ENCODE data around the gene GPR78. TPM values are rescaled to one million over a fixed set of nuclear protein-coding genes. Genes with fewer than 3 reads are reported as not detected.
A peak's percentile ranks its signal among the peaks of the same experiment; 100 is the strongest.

The GPR78 gene
- total RNA-seq, 2 donors from 2014 or later, result not detected

DNA sequence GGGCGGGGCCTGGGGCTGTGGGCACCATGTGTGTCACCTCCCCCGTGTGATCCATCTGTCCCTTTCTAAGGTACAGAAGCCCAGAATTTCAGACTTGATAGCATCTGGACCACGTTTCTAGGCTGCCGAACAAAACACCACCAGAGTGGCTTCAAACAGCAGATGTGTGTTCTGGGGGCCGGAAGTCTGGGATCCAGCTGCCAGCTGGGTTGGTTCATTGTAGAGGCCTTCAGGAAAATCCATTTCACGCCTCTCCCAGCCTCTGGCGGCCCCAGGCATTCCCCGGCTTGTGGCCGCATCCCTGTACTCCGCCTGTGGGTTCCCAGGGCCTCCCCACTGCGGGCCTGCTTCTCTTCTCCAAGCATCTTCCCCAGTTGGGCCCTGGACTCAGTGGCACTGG is 39.6 kb upstream of the GPR78 start:
- ATAC-seq (replicated peaks in 1 of 2) (no peak), DNase-seq (no peak)
- no peaks in the 10 kb centered on the region for H3K27me3 Mint-ChIP-seq (ENCODE audit: low read depth)
- no peak overlapping the region for H3K27ac Mint-ChIP-seq
- peaks cover 0 to under 1% of the 10 kb centered on the region in 2 donors for H3K36me3 Mint-ChIP-seq (ENCODE audit: insufficient read depth in 2 of 2)
- H3K4me1 Mint-ChIP-seq (ENCODE audit: low read depth), result peaks cover 5% of the 10 kb centered on the region
- no peak overlapping the region for H3K4me3 Mint-ChIP-seq
- H3K9me3 Mint-ChIP-seq, result no peaks in the 10 kb centered on the region

DNA sequence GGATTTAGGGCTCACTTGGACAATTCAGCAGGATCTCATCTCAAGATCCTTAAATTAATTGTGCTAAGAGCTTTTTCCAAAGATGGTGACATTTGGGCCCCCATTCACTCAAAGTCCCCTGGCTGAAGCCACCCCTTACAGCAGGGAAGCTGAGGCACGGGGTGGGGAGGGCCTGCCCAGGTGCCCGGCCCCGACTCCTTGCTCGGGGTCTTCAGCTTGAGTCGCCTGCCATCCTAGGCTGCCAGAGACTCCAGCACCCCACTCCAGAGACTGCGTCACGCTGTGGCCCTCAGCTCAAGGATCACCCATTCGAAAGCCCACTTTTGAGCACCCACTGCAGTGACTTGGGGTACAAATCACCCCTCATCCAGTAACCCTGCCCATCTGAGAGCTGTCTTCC is 39.2 kb upstream of the GPR78 start:
- Mint-ChIP-seq H3K4me3 (no peak overlapping the region), H3K27me3 (ENCODE audit: low read depth) (no peaks in the 10 kb centered on the region), H3K27ac (no peak overlapping the region), H3K9me3 (no peaks in the 10 kb centered on the region), H3K36me3 (ENCODE audit: insufficient read depth in 2 of 2) (no peaks in the 10 kb centered on the region), H3K4me1 (ENCODE audit: low read depth) (peaks cover 5% of the 10 kb centered on the region)
- ATAC-seq (replicated peaks in 1 of 2) (no peak), DNase-seq (no peak)

DNA sequence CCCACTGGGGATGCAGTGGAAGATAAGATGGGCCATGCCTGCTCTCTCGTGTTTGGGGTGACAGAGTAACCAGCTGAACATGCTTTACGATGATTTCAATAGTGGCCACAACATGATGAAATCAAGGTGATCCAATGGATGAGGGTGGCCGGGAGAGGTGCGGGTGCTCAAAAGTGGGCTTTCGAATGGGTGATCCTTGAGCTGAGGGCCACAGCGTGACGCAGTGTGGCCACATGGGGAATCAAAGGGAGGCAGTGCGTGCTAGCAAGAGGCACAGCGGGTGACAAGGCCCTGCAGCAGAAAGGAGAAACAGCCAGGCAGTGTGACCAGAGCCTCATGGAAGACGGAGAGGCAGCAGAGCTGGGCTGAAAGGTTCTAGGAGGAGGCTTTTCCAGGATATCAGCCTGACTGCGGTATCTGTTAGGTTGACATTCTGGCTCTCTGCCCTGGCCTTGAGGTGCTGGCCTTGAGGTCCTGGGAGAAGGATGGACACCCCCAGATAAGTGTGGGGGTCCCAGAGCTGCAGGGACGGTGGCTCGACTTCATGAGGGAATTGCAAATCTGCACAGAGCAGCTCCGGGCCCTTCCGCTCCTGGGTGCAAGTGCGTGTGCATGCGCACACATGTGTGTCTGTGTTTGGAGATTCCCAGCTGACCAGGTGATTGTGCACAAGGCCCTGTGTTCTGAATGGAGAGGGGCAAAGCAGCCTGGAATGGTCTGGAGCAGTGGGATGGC is 38.0 kb upstream of the GPR78 start:
- no peaks in the 10 kb centered on the region for H3K9me3 Mint-ChIP-seq
- ATAC-seq (replicated peaks in 1 of 2) (no peak), DNase-seq (no peak)
- H3K36me3 Mint-ChIP-seq (ENCODE audit: insufficient read depth in 2 of 2), result no peaks in the 10 kb centered on the region
- no peaks in the 10 kb centered on the region for H3K27me3 Mint-ChIP-seq (ENCODE audit: low read depth)
- peaks cover 5% of the 10 kb centered on the region for H3K4me1 Mint-ChIP-seq (ENCODE audit: low read depth)
- no peak overlapping the region for H3K27ac Mint-ChIP-seq
- H3K4me3 Mint-ChIP-seq, result no peak overlapping the region

DNA sequence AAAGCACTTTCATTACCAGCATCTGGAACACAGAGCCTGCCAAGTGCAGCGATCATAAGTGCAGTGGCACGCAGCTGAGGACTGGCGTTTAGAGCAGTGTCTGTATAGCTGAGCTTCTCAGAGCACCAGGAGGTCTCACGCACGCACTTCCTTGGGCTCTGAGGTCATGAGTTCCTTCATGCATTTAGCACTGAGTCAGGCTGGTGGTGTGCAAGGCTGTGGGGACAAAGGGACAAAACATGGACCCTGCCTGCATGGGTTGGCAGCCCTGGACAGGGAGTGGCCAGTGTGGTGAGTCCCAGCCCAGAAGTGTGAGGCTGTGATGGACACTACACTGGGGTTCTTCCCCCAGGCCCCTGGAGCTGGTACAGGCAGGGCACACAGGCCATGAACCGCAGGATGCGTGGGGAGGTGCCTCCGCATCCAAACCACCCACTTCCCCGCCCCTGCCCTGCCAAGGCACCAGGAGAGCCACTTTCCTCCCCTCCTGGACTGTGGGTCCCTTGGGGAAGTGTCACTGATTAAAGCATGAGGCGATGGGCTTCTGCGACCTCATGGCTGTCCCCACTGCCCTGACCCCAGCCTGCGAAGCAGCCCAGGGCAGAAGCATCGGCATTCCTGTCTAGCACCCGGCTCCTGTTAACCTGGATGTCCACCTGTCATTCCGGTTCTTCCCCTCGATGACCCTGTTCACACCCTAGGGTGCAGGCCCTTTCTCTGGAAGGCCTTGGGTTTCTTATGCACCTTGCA is 37.2 kb upstream of the GPR78 start:
- ATAC-seq (replicated peaks in 1 of 2) (no peak), DNase-seq (no peak)
- Mint-ChIP-seq H3K4me3 (no peak overlapping the region), H3K9me3 (no peaks in the 10 kb centered on the region), H3K27ac (no peak overlapping the region), H3K27me3 (ENCODE audit: low read depth) (no peaks in the 10 kb centered on the region), H3K4me1 (ENCODE audit: low read depth) (peaks cover 5% of the 10 kb centered on the region), H3K36me3 (ENCODE audit: insufficient read depth in 2 of 2) (no peaks in the 10 kb centered on the region)

DNA sequence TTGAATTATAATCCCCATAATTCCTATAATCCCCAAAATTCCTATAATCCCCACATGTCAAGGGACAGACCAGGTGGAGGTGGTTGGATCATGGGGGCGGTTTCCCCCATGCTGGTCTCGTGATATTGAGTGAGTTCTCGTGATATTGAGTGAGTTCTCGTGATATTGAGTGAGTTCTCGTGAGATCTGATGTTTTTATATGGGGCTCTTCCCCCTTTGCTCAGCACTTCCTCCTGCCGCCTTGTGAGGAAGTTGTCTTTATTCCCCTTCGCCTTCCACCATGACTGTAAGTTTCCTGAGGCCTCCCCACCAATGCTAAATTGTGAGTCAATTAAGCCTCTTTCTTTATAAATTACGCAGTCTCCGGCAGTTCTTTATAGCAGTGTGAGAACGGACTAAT is 36.6 kb upstream of the GPR78 start:
- no peaks in the 10 kb centered on the region for H3K27me3 Mint-ChIP-seq (ENCODE audit: low read depth)
- H3K36me3 Mint-ChIP-seq (ENCODE audit: insufficient read depth in 2 of 2), result no peaks in the 10 kb centered on the region
- no peaks in the 10 kb centered on the region for H3K9me3 Mint-ChIP-seq
- ATAC-seq (replicated peaks in 1 of 2) (no peak), DNase-seq (no peak)
- no peak overlapping the region for H3K27ac Mint-ChIP-seq
- peaks cover 5% of the 10 kb centered on the region for H3K4me1 Mint-ChIP-seq (ENCODE audit: low read depth)
- no peak overlapping the region for H3K4me3 Mint-ChIP-seq

DNA sequence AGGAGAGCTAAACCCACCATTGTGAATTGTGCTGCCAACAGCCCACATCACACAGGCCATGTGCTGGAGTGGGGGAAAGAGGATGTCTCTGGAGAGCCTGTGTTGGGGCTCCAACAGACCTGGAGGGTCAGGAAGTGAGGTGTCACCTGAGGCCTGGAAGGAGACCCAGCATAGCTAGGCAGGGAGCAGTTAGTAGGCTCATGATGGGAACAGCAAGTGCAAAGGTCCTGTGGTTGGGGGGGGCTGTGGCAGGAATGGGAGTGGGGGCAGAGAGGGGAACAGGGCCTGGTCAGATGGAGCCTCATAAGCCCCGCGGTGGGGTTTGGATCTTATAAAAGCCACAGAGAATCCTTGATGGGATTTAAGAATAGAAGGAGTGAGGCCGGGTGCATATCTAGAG is 35.9 kb upstream of the GPR78 start:
- Mint-ChIP-seq H3K36me3 (ENCODE audit: insufficient read depth in 2 of 2) (no peaks in the 10 kb centered on the region), H3K4me3 (no peak overlapping the region), H3K4me1 (ENCODE audit: low read depth) (peaks cover 5% of the 10 kb centered on the region), H3K27ac (no peak overlapping the region), H3K27me3 (ENCODE audit: low read depth) (no peaks in the 10 kb centered on the region), H3K9me3 (no peaks in the 10 kb centered on the region)
- DNase-seq (no peak), ATAC-seq (replicated peaks in 1 of 2) (no peak)

DNA sequence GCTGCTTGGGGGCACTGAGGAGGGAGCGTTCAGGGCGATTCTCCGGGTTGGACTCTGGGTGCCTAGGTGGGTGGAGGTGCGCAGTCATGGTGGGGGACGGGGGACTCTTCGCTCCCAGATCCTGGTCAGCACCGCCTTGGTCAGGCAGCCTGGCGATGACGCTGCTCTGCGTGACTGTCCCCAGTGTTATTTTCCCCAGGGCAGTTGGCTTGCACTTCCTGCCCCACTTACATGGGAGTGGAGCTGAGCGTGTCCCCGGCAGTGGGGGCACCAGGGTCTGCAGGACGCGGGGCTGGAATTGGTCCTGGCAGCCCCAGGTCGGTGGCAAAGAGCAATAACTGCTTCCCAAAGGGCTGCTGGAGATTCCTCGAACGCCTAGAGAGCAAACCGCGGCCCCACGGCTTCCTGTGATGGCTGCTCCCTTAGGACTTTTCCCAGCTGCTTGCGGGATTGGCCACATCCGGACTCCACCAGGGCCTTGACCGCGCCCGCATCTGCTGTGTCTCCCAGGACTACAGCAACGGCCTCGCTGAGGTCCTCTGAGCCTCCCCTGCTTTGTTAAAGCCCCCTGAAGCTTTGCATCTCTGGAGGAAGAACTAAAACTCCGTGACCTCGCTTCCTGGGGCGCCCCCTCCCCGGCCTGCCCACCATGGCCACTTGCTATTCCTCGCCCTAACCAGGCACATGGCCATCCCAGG is 35.3 kb upstream of the GPR78 start:
- H3K9me3 Mint-ChIP-seq, result no peaks in the 10 kb centered on the region
- H3K27me3 Mint-ChIP-seq (ENCODE audit: low read depth), result no peaks in the 10 kb centered on the region
- DNase-seq, result no peak
- no peak overlapping the region for H3K27ac Mint-ChIP-seq
- H3K4me3 Mint-ChIP-seq, result no peak overlapping the region
- no peak for ATAC-seq (replicated peaks in 1 of 2)
- H3K36me3 Mint-ChIP-seq (ENCODE audit: insufficient read depth in 2 of 2), result no peaks in the 10 kb centered on the region
- peaks cover 5% of the 10 kb centered on the region for H3K4me1 Mint-ChIP-seq (ENCODE audit: low read depth)

DNA sequence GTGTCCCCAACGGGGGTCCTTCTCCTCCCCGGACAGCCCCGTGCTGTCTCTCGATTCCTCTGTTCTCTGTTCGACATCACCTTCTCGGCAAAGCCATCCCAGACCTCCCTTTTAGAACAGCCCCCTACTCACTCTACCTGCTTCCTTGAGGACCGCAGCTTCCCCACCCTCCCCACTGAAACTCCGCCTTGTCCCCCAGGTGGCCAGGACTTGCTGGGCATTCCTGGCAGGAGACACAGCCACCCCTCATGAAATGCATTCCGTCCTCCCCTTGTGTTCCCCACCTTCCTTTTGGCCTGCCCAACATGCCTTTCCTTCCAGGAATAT is 34.8 kb upstream of the GPR78 start:
- Mint-ChIP-seq H3K36me3 (ENCODE audit: insufficient read depth in 2 of 2) (no peaks in the 10 kb centered on the region), H3K9me3 (no peaks in the 10 kb centered on the region), H3K4me1 (ENCODE audit: low read depth) (no peaks in the 10 kb centered on the region), H3K27me3 (ENCODE audit: low read depth) (no peaks in the 10 kb centered on the region), H3K27ac (no peak overlapping the region), H3K4me3 (no peak overlapping the region)
- ATAC-seq (replicated peaks in 1 of 2), result no peak
- no peak for DNase-seq

DNA sequence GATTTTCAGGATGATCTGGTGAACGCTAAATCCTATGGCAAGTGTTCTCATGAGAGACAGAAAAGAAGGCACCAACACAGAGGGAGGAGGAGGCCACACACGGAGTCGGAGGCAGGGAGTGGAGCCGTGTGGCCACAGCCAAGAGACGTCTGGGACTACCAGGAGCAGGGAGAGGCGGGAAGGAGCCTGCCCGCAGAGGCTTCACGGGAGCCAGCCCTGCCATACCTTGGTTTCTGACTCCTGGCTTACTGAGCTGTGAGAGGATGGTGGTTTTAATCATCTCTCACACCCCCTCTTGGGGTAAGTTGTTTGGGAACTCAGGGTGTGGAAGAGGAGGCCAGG is 33.5 kb upstream of the GPR78 start:
- DNase-seq (no peak), ATAC-seq (replicated peaks in 1 of 2) (no peak)
- no peak overlapping the region for H3K27ac Mint-ChIP-seq
- no peaks in the 10 kb centered on the region for H3K36me3 Mint-ChIP-seq (ENCODE audit: insufficient read depth in 2 of 2)
- no peaks in the 10 kb centered on the region for H3K9me3 Mint-ChIP-seq
- no peaks in the 10 kb centered on the region for H3K4me1 Mint-ChIP-seq (ENCODE audit: low read depth)
- H3K4me3 Mint-ChIP-seq, result no peak overlapping the region
- no peaks in the 10 kb centered on the region for H3K27me3 Mint-ChIP-seq (ENCODE audit: low read depth)

DNA sequence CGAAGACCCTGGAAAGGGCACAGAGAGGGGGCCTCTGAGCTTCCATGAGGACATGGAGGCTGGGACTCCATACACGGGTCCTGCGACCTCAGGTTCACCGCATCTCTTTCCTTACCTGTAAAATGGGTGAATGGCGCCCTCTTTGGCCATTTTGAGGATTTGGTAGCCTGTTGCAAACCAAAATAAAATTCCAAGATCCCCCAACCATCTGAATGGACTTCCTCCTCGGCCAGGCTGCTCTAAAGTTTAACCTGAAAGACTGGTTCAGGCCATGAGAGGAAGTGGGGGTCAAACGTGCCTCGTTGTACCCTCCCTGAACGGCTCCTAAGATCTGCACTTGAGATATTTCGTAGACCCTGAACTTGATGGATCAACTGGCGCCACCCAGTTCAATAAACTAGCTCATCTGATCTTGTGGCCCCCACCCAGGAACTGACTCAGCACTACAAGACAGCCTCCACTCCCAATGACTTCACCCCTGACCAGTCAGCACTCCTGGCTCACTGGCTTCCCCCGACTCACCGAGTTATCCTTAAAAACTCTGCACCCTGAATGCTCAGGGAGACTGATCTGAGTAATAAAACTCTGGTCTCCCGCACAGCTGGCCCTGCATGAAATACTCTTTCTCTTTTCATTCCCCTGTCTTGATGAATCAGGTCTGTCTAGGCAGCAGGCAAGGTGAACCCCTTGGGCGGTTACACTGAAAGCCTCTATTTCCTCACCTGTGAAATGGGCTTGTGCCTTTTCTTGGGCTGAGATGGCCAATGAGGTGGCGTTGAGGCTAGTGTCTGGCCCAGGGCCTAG is 32.9 kb upstream of the GPR78 start:
- H3K36me3 Mint-ChIP-seq (ENCODE audit: insufficient read depth in 2 of 2), result no peaks in the 10 kb centered on the region
- no peak overlapping the region for H3K4me3 Mint-ChIP-seq
- H3K27me3 Mint-ChIP-seq (ENCODE audit: low read depth), result no peaks in the 10 kb centered on the region
- ATAC-seq (replicated peaks in 1 of 2) (no peak), DNase-seq (peak in 1 of 2 donors; percentile 21)
- no peaks in the 10 kb centered on the region for H3K4me1 Mint-ChIP-seq (ENCODE audit: low read depth)
- no peak overlapping the region for H3K27ac Mint-ChIP-seq
- no peaks in the 10 kb centered on the region for H3K9me3 Mint-ChIP-seq

DNA sequence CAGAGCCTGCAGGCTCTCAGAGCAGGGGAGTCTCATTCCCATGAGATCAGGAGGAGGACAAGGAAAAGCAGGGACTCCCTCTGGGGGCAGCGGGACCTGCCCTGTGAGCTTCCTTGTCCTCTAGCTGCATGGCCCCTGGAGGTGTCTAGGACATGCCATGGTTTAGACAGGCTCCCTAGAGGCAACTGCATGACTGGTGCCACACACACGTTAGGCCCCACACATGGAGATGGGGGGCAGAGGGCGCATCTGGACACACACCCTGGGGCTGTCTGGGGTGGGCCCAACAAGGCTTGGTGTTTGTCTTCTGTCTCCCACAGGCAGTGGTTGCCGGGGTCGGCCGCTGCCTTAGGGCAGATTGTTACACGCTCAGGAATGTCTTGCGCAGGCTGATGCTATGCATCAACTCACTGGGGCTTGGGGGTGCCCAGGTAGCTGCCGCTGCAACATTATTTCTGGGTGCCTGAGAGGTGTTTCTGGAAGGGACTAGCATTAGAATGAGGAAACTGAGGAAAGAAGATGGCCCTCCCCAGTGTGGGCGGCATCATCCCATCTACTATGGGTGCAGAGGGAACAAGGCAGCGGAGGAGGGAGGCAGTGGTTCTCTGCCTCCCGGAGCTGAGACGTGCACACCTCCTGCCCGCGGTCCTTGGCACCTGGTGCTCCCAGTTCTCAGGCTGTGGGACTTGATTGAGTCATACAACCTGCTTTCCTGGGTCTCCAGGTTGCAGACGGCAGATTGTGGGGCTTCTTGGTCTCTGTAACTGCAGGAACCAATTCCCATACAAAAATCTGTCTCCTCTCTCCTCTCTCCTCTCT is 32.1 kb upstream of the GPR78 start:
- Mint-ChIP-seq H3K4me3 (no peak overlapping the region), H3K36me3 (ENCODE audit: insufficient read depth in 2 of 2) (no peaks in the 10 kb centered on the region), H3K4me1 (ENCODE audit: low read depth) (no peaks in the 10 kb centered on the region), H3K9me3 (no peaks in the 10 kb centered on the region), H3K27me3 (ENCODE audit: low read depth) (no peaks in the 10 kb centered on the region), H3K27ac (no peak overlapping the region)
- ATAC-seq (replicated peaks in 1 of 2), result no peak
- DNase-seq, result no peak

DNA sequence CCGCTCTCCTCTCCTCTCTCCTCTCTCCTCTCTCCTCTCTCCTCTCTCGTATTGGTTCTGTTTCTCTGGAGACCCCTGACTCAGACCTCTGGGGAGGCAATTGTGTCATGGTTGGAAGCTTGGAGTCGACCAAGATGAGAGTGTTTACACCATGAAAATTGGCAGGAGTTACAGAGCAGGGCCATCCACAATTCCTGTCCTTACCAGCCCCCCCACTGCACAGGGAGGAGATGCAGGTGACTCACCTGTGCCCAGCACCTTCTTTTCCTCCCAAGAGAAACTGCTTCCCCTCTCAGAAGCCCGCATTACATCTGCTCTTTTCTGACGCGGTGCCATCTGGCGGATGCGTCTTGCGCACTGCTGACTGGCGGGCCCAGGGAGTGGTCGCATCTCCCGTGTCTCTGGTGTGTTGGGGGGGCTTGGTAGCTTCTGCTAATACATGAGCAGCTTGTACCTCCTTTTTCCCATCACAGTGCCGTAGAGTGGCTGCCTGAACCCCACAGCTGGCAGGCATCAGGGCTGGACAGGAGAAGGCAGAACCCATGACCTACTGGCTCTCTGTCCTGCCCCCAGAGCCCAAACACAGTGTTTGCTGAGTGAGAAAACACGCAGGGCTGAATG is 31.4 kb upstream of the GPR78 start:
- no peaks in the 10 kb centered on the region for H3K4me1 Mint-ChIP-seq (ENCODE audit: low read depth)
- ATAC-seq (replicated peaks in 1 of 2), result no peak
- no peak overlapping the region for H3K27ac Mint-ChIP-seq
- H3K9me3 Mint-ChIP-seq, result no peaks in the 10 kb centered on the region
- H3K36me3 Mint-ChIP-seq (ENCODE audit: insufficient read depth in 2 of 2), result no peaks in the 10 kb centered on the region
- no peaks in the 10 kb centered on the region for H3K27me3 Mint-ChIP-seq (ENCODE audit: low read depth)
- no peak overlapping the region for H3K4me3 Mint-ChIP-seq
- no peak for DNase-seq

All from activated T-cell treated with anti-CD3 and anti-CD28 coated beads, Interleukin-2, amount 50 U/mL, for 72 hours (primary cell).